Kidney (tissue), 14 donors: ENCODE results near the gene RAB7A. TPM values are rescaled to one million over a fixed set of nuclear protein-coding genes. Genes with fewer than 3 reads are reported as not detected.

Experiments
- DNase-seq, 5 donors: peaks; one replicate each; pipeline ENCODE4 v3.0.0-alpha.2; 2013 to 2020
- FAIRE-seq: peaks from 2 replicates; lab custom pipeline; 2012; peaks lifted over from hg19 to GRCh38; lab: Jason Lieb, UNC
- H3K27ac ChIP-seq, 2 donors: one replicate each; pipeline ENCODE4 v1.7.0; 2013; ENCODE audit warnings: low read depth in 2 of 2, low read length in 2 of 2, inconsistent platforms in 1 of 2
- H3K27me3 ChIP-seq: one replicate; pipeline ENCODE4 v1.7.1; 2013; ENCODE audit warnings: low read length, inconsistent platforms; ENCODE audit not compliant: control insufficient read depth, insufficient read depth
- H3K36me3 ChIP-seq, 3 donors: one replicate each; pipeline versions ENCODE4 v1.7.0 to v1.7.1; 2013; ENCODE audit warnings: low read length in 3 of 3, control low read depth in 1 of 3, inconsistent platforms in 1 of 3; ENCODE audit not compliant: insufficient read depth in 3 of 3, control insufficient read depth in 2 of 3
- H3K4me1 ChIP-seq, 3 donors: one replicate each; pipeline versions ENCODE4 v1.7.0 to v1.7.1; 2013; ENCODE audit warnings: low read length in 3 of 3, inconsistent platforms in 1 of 3, low read depth in 1 of 3; ENCODE audit not compliant: control insufficient read depth in 2 of 3, insufficient read depth in 2 of 3
- H3K4me3 ChIP-seq, 3 donors: one replicate each; pipeline versions ENCODE4 v1.7.0 to v1.8.1; 2013; ENCODE audit warnings: low read length in 3 of 3, control low read depth in 1 of 3, inconsistent platforms in 1 of 3
- H3K9ac ChIP-seq, 3 donors: one replicate each; pipeline versions ENCODE4 v1.7.0 to v1.7.1; 2013; ENCODE audit warnings: low read length in 3 of 3, control low read depth in 1 of 3, inconsistent platforms in 1 of 3
- H3K9me3 ChIP-seq, 3 donors: one replicate each; pipeline versions ENCODE4 v1.7.0 to v1.7.1; 2013; ENCODE audit warnings: low read length in 3 of 3, control low read depth in 1 of 3, inconsistent platforms in 1 of 3; ENCODE audit not compliant: control insufficient read depth in 2 of 3, insufficient read depth in 1 of 3
- CTCF ChIP-seq: IDR thresholded peaks from 3 replicates; pipeline ENCODE4 v1.5.1; 2012; ENCODE audit warnings: mild to moderate bottlenecking, moderate library complexity, borderline replicate concordance; ENCODE audit not compliant: insufficient read depth; ENCODE audit errors: extremely low read depth
- intact Hi-C: fragments of 100-400 bp; cut with DNase I; formaldehyde crosslinking; loops from one replicate; pipeline ENCODE4 v1.11.1; 2022
- polyA plus RNA-seq: library from polyadenylated mRNA; stranded (reverse); fragments of 350-450 nt; fragmentation: Illumina TruSeq; extraction: RNeasy Lipid Tissue Mini Kit (QIAGEN cat#74804); gene quantifications from one replicate; pipeline ENCODE4 v1.2.3, GENCODE V29; 2014; ENCODE audit warnings: low read depth, low replicate concordance; ENCODE audit not compliant: insufficient read depth
- total RNA-seq: library from RNA; stranded (reverse); fragmentation: NEBNext Ultra II Directional; extraction: Animal tissue kit (Norgen Biotek cat#: 25700); gene quantifications from one replicate; pipeline ENCODE4 v1.2.1, GENCODE V29; 2021
- donor health status: control.
- donor health status: control.
- donor health status: control.
- donor health status: control.
- donor health status: control.
- donor health status: DM: yes; HTN: yes; CAD: no.
- donor health status: Normal renal cell carcinoma (clear cell type).

RAB7A gene
- total and polyA plus RNA-seq, 2 donors from 2014 or later = 211 to 248 TPM

GRCh38 chr3:128680603-128681368, 45.2 kb upstream of the RAB7A start:
- Histone ChIP-seq H3K27me3 (no peaks in the 10 kb centered on the region), H3K4me1 (peaks cover 0 to 2% (median 0%) of the 10 kb centered on the region in 3 donors), H3K9me3 (no peaks in the 10 kb centered on the region), H3K4me3 (peak overlapping the region; percentile 88 to 98 (median 96)), H3K9ac (peak overlapping the region; percentile 85 to 98 (median 94)), H3K27ac (peak overlapping the region; percentile 97 to 98), H3K36me3 (no peaks in the 10 kb centered on the region)
- intact Hi-C loops = no loop called here
- DNase-seq (peak; percentile 98 to 100 (median 99)), FAIRE-seq (no peak)
- peak; percentile 97 for TF ChIP-seq CTCF

- Histone ChIP-seq H3K4me1 (peaks cover 0 to 2% (median 0%) of the 10 kb centered on the region in 3 donors), H3K36me3 (no peaks in the 10 kb centered on the region), H3K9ac (peak overlapping the region; percentile 85 to 98 (median 94)), H3K27me3 (no peaks in the 10 kb centered on the region), H3K9me3 (no peaks in the 10 kb centered on the region), H3K27ac (peak overlapping the region; percentile 97 to 98), H3K4me3 (peak overlapping the region; percentile 88 to 98 (median 96))
- DNase-seq (no peak), FAIRE-seq (no peak)
- TF ChIP-seq CTCF = no peak
- intact Hi-C loops = no loop called here
These were observed 44.6 kb upstream of the RAB7A start for GRCh38 chr3:128681369-128681829.

- TF ChIP-seq CTCF = no peak
- DNase-seq = no peak
- H3K27me3 ChIP-seq = no peaks in the 10 kb centered on the region
- no peak overlapping the region for H3K4me3 ChIP-seq
- FAIRE-seq = no peak
- no peak overlapping the region for H3K27ac ChIP-seq
- no peak overlapping the region for H3K9ac ChIP-seq
- peaks cover 0 to 2% (median 0%) of the 10 kb centered on the region in 3 donors for H3K4me1 ChIP-seq
- no peaks in the 10 kb centered on the region for H3K9me3 ChIP-seq
- intact Hi-C loops = no loop called here
- no peaks in the 10 kb centered on the region for H3K36me3 ChIP-seq
These were observed 42.0 kb upstream of the RAB7A start for GRCh38 chr3:128683957-128684356.
